Esophagus muscularis mucosa (tissue), 4 donors: ENCODE results near the gene G6PC3. TPM values are rescaled to one million over a fixed set of nuclear protein-coding genes. Genes with fewer than 3 reads are reported as not detected.

Experiments
- DNase-seq: peaks from one replicate; pipeline ENCODE4 v3.0.0-alpha.2; 2017; ENCODE audit errors: extremely low spot score
- H3K27ac ChIP-seq, 4 donors: fragments of 200-600 bp; sonication (generic); replicated peaks in 1 of 4; 1 replicate in 3 of 4; 2 replicates in 1 of 4; pipeline ENCODE4 v1.5.1; 2016 to 2019; ENCODE audit warnings: mild to moderate bottlenecking in 1 of 4
- H3K27me3 ChIP-seq, 4 donors: fragments of 200-600 bp; sonication (generic); one replicate each; pipeline versions ENCODE4 v1.5.1 to v1.6.0; 2016 to 2019
- H3K36me3 ChIP-seq, 4 donors: fragments of 200-600 bp; sonication (generic); one replicate each; pipeline ENCODE4 v1.5.1; 2016 to 2019
- H3K4me1 ChIP-seq, 4 donors: fragments of 200-600 bp; sonication (generic); one replicate each; pipeline ENCODE4 v1.5.1; 2016 to 2019
- H3K4me3 ChIP-seq, 4 donors: fragments of 200-600 bp; sonication (generic); 1 replicate in 2 of 4; 2 replicates in 2 of 4; pipeline ENCODE4 v1.5.1; 2016 to 2019; ENCODE audit warnings: mild to moderate bottlenecking in 4 of 4, moderate library complexity in 1 of 4
- H3K9me3 ChIP-seq, 4 donors: fragments of 200-600 bp; sonication (generic); 1 replicate in 3 of 4; 2 replicates in 1 of 4; pipeline ENCODE4 v1.5.1; 2016 to 2019
- CTCF ChIP-seq, 3 experiments: fragments of 200-600 bp in 2 of 3; fragments of 450-650 bp in 1 of 3; sonication (generic) in 2 of 3; IDR thresholded peaks; one replicate each; pipeline ENCODE4 v1.5.1; 2017 to 2019; ENCODE audit warnings: antibody characterized with exemption in 3 of 3, mild to moderate bottlenecking in 2 of 3, moderate library complexity in 1 of 3
- EP300 ChIP-seq: sonication (generic); formaldehyde crosslinking; IDR thresholded peaks from one replicate; pipeline ENCODE4 v1.6.1; 2017; ENCODE audit warnings: antibody characterized with exemption
- POLR2A ChIP-seq: fragments of 450-650 bp; IDR thresholded peaks from one replicate; pipeline ENCODE4 v1.6.1; 2017; ENCODE audit warnings: antibody characterized with exemption, moderate library complexity, mild to moderate bottlenecking, low read depth
- POLR2AphosphoS5 ChIP-seq, 2 donors: sonication (generic); formaldehyde crosslinking; IDR thresholded peaks; one replicate each; pipeline ENCODE4 v1.6.1; 2017; ENCODE audit warnings: antibody characterized with exemption in 2 of 2
- WGBS: methylation state at CpG from one replicate; pipeline ENCODE4 v1.1.5; 2018; 5-methylcytosine and 5-hydroxymethylcytosine counted together
- intact Hi-C: fragments of 100-400 bp; cut with DNase I; formaldehyde crosslinking; loops from one replicate; pipeline ENCODE4 v1.15.1; 2023
- total RNA-seq, 4 donors: library from RNA; depleted of rRNA; stranded (reverse); fragments of >200 nt; gene quantifications; one replicate each; pipeline versions ENCODE4 v1.1.0 to v1.2.1, GENCODE V29; 2016

G6PC3 gene
- total RNA-seq, 4 donors from 2014 or later = 23.9 to 37.5 (median 30.7) TPM

- TF ChIP-seq POLR2A = no peak
- no peak for TF ChIP-seq POLR2AphosphoS5 (IDR thresholded peaks at IDR 0.05)
- TF ChIP-seq CTCF (IDR thresholded peaks at IDR 0.05) = no peak
- TF ChIP-seq EP300 = no peak
- H3K27ac ChIP-seq = peak overlapping the region; percentile 27 to 92 (median 50)
- no peaks in the 10 kb centered on the region for H3K27me3 ChIP-seq
- peaks cover 95 to 96% (median 96%) of the 10 kb centered on the region in 4 donors for H3K4me1 ChIP-seq
- H3K36me3 ChIP-seq = peaks cover 7 to 35% (median 15%) of the 10 kb centered on the region in 4 donors
- no peak for DNase-seq
- no peak overlapping the region for H3K4me3 ChIP-seq
- H3K9me3 ChIP-seq = no peaks in the 10 kb centered on the region
- 77% methylated on average over 3 of the region's 3 CpGs for WGBS
- intact Hi-C loops = no loop called here
Observed at GRCh38 chr17:44105483-44105882, 34.9 kb downstream of the G6PC3 start.

GRCh38 chr17:44105941-44106340 lies 35.4 kb downstream of the G6PC3 start:
- TF ChIP-seq CTCF (IDR thresholded peaks at IDR 0.05) = no peak
- no peak for TF ChIP-seq POLR2AphosphoS5 (IDR thresholded peaks at IDR 0.05)
- TF ChIP-seq EP300 = no peak
- Histone ChIP-seq H3K27me3 (no peaks in the 10 kb centered on the region), H3K4me1 (peaks cover 95 to 98% (median 97%) of the 10 kb centered on the region in 4 donors), H3K9me3 (no peaks in the 10 kb centered on the region), H3K4me3 (no peak overlapping the region), H3K27ac (peak overlapping the region; percentile 27 to 92 (median 50)), H3K36me3 (peaks cover 7 to 36% (median 15%) of the 10 kb centered on the region in 4 donors)
- no peak for DNase-seq
- 83% methylated on average over 2 of the region's 3 CpGs for WGBS
- intact Hi-C loops = no loop called here

- Histone ChIP-seq H3K27me3 (no peaks in the 10 kb centered on the region), H3K4me1 (peaks cover 95 to 98% (median 98%) of the 10 kb centered on the region in 4 donors), H3K4me3 (no peak overlapping the region), H3K27ac (peak overlapping the region; percentile 87 to 98 (median 92)), H3K9me3 (no peaks in the 10 kb centered on the region), H3K36me3 (peaks cover 7 to 33% (median 13%) of the 10 kb centered on the region in 4 donors)
- WGBS = 100% methylated on average over 4 of the region's 4 CpGs
- no peak for DNase-seq
- TF ChIP-seq POLR2A = no peak
- no peak for TF ChIP-seq CTCF (IDR thresholded peaks at IDR 0.05)
- intact Hi-C loops = no loop called here
Observed at GRCh38 chr17:44106801-44107200, 36.3 kb downstream of the G6PC3 start.

GRCh38 chr17:44108440-44109311 lies 38.1 kb downstream of the G6PC3 start:
- H3K4me1 ChIP-seq = peaks cover 99 to 100% (median 99%) of the 10 kb centered on the region in 4 donors
- H3K9me3 ChIP-seq = no peaks in the 10 kb centered on the region
- H3K4me3 ChIP-seq = peak overlapping the region; percentile 41 to 66 (median 49)
- H3K36me3 ChIP-seq = peaks cover 7 to 24% (median 15%) of the 10 kb centered on the region in 4 donors
- WGBS = 36% methylated on average over 15 of the region's 16 CpGs
- no peaks in the 10 kb centered on the region for H3K27me3 ChIP-seq
- H3K27ac ChIP-seq = peak overlapping the region; percentile 87 to 98 (median 92)
- intact Hi-C loops = no loop called here
- peak; percentile 88 to 93 for TF ChIP-seq POLR2AphosphoS5 (IDR thresholded peaks at IDR 0.05)
- TF ChIP-seq EP300 = peak; percentile 57
- TF ChIP-seq POLR2A = no peak
- peak; percentile 95 for DNase-seq

- no CpG with 5 or more reads among the region's 4 CpGs for WGBS
- TF ChIP-seq POLR2A (no peak), EP300 (no peak), POLR2AphosphoS5 (IDR thresholded peaks at IDR 0.05) (no peak), CTCF (IDR thresholded peaks at IDR 0.05) (no peak)
- Histone ChIP-seq H3K4me3 (peak overlapping the region; percentile 41 to 66 (median 49)), H3K4me1 (peaks cover 99 to 100% (median 99%) of the 10 kb centered on the region in 4 donors), H3K27me3 (no peaks in the 10 kb centered on the region), H3K9me3 (no peaks in the 10 kb centered on the region), H3K27ac (peak overlapping the region; percentile 87 to 98 (median 92)), H3K36me3 (peaks cover 6 to 27% (median 17%) of the 10 kb centered on the region in 4 donors)
- no peak for DNase-seq
- intact Hi-C loops = no loop called here
Observed at GRCh38 chr17:44109312-44109630, 38.7 kb downstream of the G6PC3 start.
